Stimulated activated CD4-positive, alpha-beta T cell treated with anti-CD3 and anti-CD28 coated beads, Interleukin-4, amount 100 ng/mL, for 1 hour (primary cell): ENCODE measurements around the gene SFTPA2.
"Not testable (repeated sequence)": the region's sequence is repeated elsewhere in the genome, so short reads cannot be mapped to it uniquely, and the experiment has no call there.

Experiments used
- DNase-seq: peaks from one replicate; pipeline ENCODE4 v3.0.0-alpha.2; 2020

SFTPA2 gene

DNA sequence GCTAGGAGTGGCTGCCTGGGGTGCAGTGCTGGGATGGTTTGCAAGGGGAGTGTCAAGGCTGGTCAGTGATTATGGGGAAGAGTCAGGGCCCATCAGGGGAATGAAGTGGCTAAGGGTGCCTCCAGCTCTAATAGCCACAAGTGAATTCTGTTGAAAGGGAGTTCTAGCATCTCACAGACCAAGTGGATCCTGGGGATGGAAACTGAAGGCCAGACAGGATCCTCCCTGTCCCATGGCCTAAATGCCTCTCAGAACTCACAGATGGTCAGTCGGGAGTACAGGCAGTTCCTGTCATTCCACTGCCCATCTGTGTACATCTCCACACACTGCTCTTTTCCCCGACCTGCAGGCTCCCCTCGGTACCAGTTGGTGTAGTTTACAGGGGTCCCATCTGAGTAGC lies 3.2 kb downstream of the SFTPA2 start:
- DNase-seq, result not testable (repeated sequence)

DNA sequence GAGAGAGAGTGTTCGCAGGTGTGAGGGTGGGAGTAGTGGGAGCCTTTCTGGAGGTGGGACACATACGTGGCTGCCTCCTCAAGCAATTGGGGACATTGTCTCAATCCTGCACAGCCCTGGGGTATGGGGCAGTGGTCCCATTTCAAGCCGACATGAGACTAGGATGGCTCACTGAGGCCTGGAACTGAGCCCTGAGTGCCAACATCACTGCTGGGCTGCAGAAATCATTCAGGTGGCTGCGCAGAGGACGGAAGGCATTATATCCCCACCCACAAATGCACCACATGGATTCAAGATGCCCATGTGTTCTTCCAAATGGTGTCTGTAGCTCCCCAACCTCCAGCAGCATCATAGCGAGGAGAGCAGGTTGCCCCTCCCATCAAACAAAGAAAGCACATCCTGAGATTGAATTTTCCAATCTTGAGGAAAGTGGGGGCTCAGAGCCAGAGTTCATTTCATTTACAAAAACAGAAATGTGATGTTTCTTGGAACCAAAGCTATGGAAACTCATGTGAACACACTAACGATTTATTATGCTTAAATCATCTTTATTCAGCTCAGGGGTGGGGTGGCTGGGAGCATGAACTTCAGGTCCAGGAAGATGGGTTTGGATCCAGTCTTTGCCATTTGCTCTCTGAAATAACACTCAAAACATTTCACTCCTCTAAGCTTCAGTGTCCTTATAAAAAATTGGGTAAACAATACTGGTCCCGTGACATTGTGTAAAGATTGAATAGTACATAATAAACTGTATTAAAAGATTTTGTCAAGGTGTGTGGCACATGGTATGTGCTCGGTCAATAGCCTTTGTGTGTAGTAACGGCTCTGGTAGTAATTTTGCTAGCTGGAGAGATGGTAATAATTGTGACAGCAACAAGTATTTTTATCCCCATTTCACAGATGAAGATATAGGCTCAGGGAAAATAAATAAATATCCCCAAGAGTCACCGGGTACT lies 4.6 kb downstream of the SFTPA2 start:
- DNase-seq, result no peak

DNA sequence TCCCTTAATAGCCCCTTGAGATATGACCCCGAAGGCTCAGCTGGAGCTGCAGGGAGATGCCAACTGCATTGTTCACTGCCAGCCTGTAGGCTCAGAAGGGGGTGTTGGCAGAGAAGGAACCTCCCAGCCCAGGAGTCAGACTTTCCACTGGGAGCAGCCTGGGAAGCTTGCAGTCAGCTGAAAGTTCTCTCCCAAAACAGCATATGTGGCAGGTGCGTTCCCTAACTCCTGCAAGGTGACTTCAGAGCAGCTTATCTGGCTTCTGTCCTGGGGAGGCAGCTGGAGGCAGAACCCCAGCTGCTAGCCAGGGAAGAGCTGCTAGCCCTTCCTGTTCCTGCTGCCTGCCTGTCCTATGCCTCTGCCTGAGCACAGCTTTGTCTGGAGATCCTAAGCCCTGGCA lies 8.1 kb downstream of the SFTPA2 start:
- no peak for DNase-seq

DNA sequence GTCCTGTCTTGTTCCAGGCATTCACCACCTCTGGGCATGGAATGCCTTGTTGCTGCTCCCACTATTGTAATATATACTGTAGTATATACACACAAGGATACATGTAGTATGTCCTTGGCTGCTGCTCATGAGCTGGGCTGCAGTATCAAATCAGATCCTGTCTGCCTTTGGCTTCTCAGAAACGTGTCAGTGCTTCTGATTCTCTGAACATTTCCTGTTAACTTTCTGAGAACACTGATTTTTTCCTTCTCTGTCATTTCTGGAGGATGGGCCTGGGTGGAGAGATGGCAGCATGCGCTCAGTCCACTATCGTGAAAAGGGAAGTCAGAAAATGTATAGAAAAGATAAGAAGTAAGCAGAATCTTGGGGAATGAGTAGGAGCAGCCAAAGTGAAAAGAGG lies 12.2 kb downstream of the SFTPA2 start:
- DNase-seq, result no peak

DNA sequence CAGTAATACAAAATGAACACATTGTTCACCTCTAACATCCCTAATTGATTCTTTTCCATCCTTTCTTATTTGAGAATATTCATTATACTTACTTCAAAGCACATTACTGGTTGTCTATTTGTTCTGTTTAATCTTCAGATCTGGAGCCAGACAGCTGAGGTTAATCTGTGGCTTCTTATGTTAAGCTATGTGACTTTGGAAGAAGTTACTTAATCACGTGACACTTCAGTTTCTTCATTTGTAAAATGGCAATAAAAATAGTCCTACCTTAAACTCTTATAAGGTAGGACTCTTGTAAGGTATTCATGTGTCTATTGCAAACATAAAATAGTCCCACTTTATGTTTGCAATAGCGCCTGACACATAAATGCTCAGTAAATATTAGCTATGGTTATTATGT lies 13.1 kb downstream of the SFTPA2 start:
- not testable (repeated sequence) for DNase-seq

DNA sequence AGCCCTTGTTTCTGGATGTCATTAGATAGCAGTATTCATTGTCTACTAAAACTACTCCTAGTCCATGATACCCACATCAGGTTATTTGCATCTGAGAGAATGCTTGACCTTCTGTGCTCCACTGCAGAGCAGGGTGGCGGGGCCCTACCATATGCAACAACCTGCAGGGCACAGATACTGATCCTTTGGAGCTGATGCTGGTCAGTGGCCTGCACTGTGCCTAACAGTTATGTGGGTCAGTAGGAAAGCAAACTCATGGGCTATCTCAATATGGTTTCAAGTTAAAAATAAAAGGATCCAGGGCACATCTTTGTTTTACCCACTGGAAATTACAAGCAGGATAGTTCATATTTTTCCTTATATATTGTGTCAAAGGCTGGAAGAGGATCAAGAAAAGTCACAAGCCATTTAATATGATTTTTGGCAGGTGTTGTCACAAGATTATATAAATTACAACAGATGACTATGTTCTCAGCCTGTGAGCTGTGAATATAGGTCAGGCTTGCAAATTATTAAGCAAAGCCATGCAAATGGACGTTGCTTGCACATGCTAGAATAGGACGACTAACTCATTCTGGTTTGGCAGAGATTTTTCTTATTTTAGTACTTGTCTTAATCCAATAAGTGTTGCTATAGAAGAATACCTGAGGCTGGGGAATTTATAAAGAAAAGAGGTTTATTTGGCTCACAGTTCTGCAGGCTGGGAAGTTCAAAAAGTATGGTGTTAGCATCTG lies 15.1 kb downstream of the SFTPA2 start:
- not testable (repeated sequence) for DNase-seq

DNA sequence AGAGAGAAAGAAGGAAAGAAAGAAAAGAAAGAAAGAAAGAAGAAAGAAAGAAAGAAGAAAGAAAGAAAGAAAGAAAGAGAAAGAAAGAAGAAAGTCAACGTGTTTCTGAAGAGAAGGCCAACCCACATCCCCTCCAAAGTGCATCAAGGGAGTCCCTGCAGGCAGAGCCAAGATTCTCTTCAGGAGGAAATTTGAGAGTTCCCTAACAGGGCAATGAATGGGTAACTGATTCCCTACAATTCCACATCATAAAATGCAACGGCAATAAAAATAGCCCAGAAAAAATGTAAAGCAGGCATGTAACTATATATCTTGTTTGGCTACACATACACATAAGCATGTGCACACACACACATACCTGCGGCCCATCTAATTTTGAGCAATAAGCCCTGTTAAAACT lies 15.8 kb downstream of the SFTPA2 start:
- not testable (repeated sequence) for DNase-seq

DNA sequence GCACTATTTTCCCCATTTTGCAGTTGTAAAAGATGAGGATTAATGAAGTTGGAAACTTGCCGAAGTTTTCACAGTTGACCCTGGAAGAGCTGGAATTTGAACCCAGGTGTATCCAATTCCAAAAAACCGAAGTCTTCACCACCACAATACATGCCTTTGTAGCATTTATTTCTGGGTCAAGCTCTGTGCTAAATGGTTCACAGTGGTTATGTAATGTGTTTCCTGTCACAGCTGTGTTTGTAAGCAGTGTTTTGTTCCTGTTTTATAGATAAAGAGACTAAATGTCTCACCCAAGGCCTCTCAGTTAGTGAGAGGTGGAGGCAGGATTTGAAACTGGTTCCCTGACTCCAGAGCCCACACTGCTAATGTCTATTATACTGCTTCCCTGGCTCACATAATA lies 17.6 kb downstream of the SFTPA2 start:
- DNase-seq, result no peak

DNA sequence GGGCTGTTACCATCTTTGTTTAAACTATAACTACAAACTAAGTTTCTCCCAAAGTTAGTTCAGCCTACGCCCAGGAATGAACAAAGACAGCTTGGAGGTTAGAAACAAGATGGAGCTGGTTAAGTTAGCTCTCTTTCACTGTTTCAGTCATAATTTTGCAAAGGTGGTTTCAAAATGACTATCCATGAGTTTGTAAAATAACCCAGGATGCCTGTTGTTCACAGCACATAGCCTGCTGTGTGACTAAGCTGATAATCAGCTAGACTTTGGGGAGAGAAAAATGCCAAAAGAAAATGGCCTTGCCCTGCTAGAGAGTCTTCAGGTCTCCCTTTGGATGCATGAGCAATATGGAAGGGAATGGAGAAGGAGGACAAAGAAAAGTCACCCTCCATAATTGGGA lies 19.3 kb downstream of the SFTPA2 start:
- DNase-seq, result not testable (repeated sequence)

DNA sequence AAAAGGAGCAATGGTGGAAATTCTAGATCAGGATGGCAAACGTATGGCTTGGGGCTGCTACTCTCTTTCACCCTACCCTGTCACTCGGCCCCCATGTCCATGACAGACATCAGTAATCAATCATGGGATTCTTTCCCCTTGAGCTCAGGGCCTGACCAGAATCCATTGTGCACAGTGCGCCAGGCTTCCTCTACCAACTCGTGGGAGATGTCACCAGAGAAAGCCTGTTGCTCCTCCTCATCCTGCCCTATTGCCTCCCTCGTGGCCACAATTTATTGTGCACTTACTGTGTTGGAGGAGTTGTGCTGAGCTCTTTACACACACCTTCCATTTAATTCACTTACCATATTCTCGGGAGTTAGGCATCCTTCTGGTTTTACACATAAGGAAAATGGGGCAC lies 21.9 kb downstream of the SFTPA2 start:
- DNase-seq, result not testable (repeated sequence)

DNA sequence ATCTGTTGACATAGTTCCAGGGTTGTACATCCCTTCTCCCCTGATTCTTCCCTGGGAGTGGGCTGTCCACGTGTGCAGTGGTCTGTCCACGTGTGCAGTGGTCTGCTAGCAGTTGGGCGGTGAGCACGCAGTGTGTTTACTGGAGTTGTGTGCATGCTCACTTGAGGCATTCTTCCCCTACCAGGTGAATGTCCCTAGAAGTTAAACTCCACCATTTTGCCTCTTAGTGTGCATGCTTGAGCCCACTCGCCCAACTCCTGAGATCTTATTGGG lies 26.4 kb downstream of the SFTPA2 start:
- not testable (repeated sequence) for DNase-seq

DNA sequence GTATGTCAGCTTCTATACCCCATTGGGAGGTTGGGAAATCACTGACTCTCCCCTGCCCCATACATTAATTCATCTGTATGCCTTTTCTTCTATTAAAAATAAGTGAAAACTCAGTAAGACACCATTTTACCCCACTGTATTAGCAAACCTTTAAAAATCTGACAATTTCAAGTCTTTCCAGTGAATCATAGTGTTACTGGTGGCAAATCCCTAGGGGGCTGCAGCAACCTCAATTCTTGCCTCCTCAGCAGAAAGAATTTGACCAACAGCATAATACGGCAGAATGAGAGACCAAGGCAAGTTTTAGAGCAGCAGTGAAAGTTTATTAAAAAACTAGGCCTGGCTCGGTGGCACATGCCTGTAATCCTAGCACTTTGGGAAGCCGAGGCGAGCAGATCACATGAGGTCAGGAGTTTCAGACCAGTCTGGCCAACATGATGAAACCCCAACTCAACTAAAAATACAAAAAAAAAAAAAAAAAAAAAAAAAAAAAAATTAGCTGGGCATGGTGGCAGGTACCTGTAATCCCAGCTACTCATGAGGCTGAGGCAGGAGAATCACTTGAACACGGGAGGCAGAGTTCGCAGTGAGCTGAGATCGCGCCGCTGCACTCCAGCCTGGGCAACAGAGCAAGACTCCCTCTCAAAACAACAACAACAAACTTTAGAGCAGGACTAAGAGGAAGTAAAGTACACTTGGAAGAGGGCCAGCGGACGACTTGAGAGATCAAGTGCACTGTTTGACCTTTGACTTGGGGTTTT lies 26.9 kb downstream of the SFTPA2 start:
- DNase-seq, result not testable (repeated sequence)

DNA sequence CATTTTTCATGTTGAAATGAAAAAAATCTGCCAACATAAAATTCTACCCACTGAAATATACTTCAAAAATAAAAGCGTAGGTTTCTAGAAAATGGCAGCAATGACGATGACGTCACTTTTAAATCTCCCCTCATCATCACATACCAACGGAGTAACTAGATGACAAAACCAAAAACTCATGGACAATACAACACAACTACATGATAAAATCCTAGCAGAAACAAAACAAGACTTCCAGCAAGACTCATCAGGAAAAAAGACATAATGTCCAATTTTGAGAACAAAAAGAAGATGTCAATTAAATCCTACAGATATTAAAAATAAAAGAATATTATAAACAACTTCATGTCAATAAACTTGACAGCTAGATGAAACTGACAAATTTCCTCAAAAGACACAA lies 31.9 kb downstream of the SFTPA2 start:
- not testable (repeated sequence) for DNase-seq

DNA sequence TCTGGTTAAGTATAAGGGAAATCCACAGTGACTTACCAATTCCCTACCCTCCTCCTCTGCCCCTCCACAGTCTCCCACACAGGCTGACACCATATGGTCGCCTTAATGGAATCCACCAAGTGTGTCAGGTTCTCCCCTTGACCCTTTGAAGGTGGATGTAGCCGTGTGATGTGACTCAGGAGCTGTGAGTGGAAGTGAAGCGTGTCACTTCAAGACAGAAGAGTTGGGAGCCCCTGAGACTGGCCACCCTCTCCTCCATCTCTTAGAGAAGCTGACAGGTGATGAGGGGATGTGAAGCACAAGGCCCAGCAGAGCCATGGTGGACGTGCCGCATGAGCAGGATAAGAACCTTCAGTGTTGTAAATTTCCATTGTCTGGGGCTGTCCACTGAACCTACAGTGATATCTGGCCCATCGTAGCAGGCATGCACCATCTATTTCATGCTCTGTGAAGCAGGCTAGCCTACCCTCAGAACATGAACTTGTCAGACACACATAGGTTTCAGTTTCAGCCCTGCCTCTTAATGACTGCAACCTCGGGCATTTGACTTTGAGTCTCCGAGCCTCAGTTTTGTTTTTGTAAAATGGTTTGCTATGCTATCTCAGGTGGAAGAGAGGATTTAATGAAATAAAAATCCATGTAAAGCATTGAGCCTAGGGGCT lies 35.0 kb downstream of the SFTPA2 start:
- DNase-seq, result not testable (repeated sequence)

DNA sequence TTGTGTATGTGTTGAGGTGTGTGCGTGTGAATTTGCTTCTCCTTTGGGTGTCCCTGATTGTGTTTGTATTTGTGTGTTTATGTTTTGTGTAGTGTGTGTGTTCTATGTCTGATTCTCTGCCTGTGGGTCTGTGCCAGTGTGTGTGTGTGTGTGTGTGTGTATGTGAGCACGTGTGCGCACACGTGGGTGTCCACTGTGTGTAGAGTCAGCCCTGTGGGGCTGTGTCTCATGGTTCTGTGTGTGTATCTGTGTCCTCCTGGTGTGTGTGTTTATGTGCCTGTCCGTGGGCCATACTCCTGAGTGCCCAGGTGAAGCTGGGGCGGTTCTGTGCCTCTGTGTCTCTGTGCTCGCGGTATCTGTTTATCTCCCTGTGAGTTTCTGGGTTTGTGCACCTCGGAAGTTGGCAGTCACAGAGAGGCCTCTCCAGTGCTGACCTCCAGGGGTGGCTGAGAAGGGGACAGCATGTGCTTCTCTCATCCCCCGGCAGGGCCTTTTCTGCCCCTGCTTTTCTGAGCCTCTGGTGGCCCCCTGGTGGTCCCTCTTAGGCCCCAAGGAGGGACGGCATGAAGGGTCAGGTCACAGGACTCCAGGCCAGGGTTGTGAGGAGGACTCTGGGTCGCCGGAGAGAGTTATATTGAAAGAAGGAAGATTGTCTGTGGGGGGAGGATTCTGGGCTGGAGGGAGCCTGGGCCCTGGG lies 36.9 kb downstream of the SFTPA2 start:
- DNase-seq, result not testable (repeated sequence)

DNA sequence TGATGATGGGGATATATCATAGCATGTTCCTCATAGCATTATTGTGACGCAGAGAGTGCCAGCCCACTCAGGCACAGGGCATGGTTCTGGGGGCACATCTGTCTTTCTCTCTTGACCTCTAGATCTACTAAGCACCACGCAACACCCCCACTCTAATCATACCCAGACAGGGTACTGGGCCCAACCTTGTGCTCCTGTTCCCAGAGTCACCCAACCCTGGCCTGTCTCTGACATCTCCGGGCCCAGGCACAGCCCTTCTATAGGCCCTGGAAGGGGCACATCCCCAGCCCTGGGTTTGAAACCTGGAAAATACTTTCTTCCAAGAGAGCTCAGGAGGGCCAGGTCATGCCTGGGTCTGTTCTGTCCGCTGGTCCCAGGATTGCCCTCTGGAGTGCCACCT lies 37.7 kb downstream of the SFTPA2 start:
- DNase-seq, result not testable (repeated sequence)

DNA sequence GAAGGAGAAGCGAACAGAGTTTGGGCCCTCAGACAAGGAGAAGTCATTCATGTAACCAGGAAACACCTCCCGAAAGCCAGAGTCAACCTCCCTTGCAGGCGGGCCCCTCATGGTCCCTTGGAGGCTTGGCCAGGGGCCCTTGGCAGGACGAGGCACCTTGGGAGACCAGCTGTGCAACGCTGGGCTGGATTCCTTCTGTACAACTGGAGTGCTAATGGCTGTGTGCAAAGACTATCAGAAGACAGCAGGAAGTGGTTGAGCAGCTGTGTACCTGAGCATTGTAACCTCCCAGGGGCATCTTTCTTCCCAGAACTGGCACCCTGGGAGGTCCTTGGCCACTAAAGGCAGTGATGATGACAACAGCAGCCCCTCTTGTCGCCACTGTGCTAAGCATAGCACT lies 38.5 kb downstream of the SFTPA2 start:
- DNase-seq, result not testable (repeated sequence)

DNA sequence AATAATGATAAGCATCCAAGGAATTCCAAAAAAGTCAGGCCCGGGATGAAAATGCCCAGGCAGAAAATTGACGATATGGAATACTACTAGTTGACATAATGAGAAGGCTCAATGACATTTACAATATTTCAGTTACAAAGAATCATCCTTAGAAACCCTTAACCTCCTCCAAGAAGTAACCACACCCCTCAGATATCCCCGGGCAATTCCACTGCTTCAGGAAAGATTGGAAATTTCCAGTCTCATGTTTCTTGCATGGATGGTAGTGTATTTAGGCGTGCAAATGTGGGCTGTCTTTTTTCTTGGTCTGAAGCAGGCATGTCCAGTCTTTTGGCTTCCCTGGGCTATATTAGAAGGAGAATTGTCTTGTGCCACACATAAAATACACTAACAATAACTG lies 42.6 kb downstream of the SFTPA2 start:
- not testable (repeated sequence) for DNase-seq

DNA sequence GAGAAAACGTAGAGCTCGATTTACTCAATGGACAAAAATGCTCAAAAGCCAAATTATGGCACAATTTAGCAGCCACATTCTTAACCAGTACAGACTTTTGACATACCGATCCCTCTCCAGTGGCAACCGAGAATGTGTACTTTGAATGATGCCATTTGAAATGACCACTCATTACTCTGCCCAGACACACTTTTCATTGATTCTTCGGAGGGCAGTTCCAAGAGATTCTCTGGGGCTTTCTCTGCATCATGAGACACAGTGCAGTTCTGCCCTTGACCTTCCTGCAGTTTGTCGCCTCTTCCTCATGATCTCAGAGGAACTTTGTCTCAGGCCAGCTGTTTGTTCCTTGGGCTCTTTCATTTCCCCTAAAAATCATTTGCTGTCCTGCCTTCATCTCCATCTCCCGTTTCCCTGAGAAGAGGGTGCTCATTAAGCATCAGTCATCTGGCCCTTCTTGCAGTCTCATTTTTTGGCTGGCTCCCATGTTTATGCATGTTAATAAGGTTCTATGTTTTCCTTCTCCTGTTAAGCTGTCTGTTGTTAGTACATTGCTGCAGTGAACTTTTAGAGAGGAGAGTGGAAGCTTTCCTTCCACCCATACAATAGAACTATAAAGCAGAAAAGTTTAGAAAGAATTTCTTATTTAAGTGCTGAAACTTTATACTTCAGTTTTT lies 43.5 kb downstream of the SFTPA2 start:
- not testable (repeated sequence) for DNase-seq

DNA sequence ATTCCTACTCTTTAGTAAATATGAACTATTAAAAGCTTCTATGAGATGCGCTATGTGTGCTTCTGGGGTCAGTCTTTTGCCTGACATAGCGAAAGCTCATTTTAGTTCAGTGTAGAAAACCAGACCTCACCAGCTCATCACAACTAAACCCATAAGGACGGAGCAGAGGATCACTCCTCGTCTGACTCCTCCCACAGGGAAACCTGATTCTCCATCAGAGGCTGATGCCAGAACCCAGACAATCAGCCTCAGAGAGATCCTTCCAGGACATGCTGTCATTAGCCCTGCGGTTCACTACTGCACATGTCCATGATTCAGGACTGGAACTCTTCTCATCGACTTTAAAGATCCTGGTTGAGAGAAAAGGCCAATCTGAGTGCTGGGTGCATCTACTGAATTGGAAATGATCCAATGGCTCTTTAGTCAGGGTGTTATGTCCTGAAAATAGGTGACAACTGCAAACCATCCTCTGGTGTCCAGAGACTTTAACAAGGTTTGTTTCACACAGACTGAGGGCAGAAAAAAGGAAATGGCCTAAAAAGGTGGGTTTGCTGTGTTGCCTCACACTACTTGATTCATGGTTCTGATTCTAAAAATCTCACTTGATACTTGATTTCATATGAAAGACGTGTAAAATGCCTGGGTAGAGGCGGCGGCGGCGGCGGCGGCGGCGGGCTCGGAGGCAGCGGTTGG lies 48.2 kb downstream of the SFTPA2 start, which contains the start of gene EIF5AL1:
Gene EIF5AL1, plus strand, starts transcription at position 643 of the 693 bp plus-strand sequence. CDS start 117 bp downstream, outside the sequence.
- not testable (repeated sequence) for DNase-seq
